Fibroblast of mammary gland (primary cell): ENCODE measurements around the gene DNAJC21.
A peak's percentile ranks its signal among the peaks of the same experiment; 100 is the strongest.

ENCODE experiments used
- DNase-seq: peaks from one replicate; pipeline ENCODE4 v3.0.0-alpha.2; 2010; ENCODE audit warnings: low read depth
- H3K4me3 ChIP-seq: 2 replicates; pipeline ENCODE4 v1.5.1; 2011; ENCODE audit warnings: low read depth, mild to moderate bottlenecking, low read length, moderate library complexity; ENCODE audit not compliant: control insufficient read depth
- TF ChIP-seq, protein P1 (sequence below): conservative IDR thresholded peaks from 2 replicates; pipeline ENCODE4 v1.5.1; 2011; ENCODE audit warnings: low read depth, low read length, inconsistent platforms; ENCODE audit not compliant: control insufficient read depth, insufficient read depth

DNAJC21 gene

GRCh38 chr5:35002459-35002858 is 73.1 kb downstream of the DNAJC21 start:
- TF ChIP-seq, protein P1, sequence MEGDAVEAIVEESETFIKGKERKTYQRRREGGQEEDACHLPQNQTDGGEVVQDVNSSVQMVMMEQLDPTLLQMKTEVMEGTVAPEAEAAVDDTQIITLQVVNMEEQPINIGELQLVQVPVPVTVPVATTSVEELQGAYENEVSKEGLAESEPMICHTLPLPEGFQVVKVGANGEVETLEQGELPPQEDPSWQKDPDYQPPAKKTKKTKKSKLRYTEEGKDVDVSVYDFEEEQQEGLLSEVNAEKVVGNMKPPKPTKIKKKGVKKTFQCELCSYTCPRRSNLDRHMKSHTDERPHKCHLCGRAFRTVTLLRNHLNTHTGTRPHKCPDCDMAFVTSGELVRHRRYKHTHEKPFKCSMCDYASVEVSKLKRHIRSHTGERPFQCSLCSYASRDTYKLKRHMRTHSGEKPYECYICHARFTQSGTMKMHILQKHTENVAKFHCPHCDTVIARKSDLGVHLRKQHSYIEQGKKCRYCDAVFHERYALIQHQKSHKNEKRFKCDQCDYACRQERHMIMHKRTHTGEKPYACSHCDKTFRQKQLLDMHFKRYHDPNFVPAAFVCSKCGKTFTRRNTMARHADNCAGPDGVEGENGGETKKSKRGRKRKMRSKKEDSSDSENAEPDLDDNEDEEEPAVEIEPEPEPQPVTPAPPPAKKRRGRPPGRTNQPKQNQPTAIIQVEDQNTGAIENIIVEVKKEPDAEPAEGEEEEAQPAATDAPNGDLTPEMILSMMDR = no peak
- no peak for DNase-seq
- no peak overlapping the region for H3K4me3 ChIP-seq

DNA sequence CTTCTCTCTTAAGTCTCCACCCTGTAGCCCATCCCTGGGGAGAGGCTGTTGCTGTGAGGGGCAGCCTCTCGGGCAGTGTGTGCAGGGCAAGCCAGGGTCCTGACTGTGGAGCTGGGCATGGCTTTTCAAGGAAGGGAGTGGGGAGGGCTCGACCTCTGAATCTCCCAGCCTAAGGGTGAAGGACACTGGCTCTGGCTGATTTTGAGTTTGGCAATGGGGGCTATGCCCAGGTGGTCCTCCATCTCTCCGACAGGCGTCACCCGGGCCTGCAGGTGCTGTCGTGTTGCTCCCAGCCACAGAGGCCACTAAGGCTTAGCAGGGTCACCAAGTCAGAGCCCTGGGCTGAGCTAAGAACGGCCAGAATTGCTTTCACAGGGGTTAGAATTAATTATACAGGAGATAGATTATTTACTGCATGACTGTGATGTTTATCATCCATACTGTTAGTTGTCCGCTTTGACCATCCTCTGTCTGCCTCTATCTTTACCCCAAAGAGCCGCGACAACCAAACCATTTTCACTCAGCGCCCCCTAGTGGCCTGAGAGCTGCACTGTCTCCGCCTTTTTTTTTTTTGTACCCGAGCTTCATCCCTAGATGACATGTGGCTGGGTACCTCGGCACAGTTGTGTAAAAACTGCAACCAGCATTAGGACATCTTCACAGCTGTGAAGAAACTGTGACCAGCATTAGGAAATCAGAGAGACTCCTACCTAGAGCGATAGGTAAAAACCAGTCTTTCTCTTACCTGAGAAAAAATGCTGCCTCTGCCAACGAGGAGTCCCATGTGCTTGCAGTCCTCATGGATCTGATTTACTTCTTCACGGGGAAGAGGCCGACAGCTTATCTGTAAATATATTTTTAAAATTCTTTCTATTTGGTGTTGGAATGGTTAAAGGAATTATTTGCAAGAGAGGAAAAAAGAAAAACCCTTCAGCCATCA is 73.9 kb downstream of the DNAJC21 start:
- TF ChIP-seq, protein P1 = peak; percentile 93
- H3K4me3 ChIP-seq = no peak overlapping the region
- DNase-seq = peak; percentile 62

DNA sequence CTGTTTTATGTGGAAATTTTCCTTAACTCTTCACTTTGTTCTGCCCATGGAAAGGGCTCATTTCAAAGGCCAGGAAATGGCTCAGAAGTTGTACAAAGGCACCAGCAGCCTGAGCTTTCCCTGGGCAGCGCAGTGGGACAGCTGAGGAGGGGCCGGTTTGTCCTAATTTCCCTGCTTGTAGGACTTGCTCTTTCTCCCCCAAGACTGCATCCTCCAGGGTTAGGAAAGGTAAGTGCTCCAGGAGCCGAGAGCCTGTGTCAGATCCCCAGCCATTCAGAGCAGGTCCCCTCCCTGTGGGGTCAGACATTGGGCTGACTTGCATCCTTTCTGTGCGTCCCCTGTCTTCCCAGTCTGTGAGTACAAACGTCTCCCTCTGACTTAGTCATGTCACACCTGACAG is 74.8 kb downstream of the DNAJC21 start:
- TF ChIP-seq, protein P1 = no peak
- no peak overlapping the region for H3K4me3 ChIP-seq
- DNase-seq = no peak

GRCh38 chr5:35004771-35005170 is 75.4 kb downstream of the DNAJC21 start:
- DNase-seq = no peak
- no peak overlapping the region for H3K4me3 ChIP-seq
- TF ChIP-seq, protein P1 = no peak
